DOHH2 (cell line): Measurements from ENCODE around the gene CATSPERE.
"Not testable (repeated sequence)": the region's sequence is repeated elsewhere in the genome, so short reads cannot be mapped to it uniquely, and the experiment has no call there.

Experiments used
- EZH2phosphoT487 ChIP-seq: fragments of 200-600 bp; sonication (generic); IDR thresholded peaks from 2 replicates; pipeline ENCODE4 v1.6.1; 2017; ENCODE audit warnings: borderline replicate concordance, mild to moderate bottlenecking, antibody characterized with exemption, low read length, moderate library complexity, mixed read lengths
- TF ChIP-seq, protein P1 (sequence below): fragments of 200-600 bp; sonication (generic); IDR thresholded peaks from one replicate; pipeline ENCODE4 v1.5.1; 2014; ENCODE audit warnings: antibody characterized with exemption, mild to moderate bottlenecking, low read depth, low read length; ENCODE audit not compliant: poor library complexity, severe bottlenecking

DNA sequence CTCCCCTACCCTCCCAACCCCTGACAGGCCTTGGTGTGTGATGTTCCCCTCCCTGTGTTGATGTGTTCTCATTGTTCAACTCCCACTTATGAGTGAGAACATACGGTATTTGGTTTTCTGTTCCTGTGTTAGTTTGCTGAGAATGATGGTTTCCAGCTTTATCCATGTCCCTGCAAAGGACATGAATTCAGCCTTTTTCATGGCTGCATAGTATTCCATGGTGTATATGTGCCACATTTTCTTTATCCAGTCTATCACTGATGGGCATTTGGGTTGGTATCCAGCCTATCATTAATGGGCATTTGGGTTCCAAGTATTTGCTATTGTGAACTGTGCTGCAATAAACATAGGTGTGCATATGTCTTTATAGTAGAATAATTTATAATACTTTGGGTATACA is 101.8 kb downstream of the CATSPERE start:
- TF ChIP-seq, protein P1, sequence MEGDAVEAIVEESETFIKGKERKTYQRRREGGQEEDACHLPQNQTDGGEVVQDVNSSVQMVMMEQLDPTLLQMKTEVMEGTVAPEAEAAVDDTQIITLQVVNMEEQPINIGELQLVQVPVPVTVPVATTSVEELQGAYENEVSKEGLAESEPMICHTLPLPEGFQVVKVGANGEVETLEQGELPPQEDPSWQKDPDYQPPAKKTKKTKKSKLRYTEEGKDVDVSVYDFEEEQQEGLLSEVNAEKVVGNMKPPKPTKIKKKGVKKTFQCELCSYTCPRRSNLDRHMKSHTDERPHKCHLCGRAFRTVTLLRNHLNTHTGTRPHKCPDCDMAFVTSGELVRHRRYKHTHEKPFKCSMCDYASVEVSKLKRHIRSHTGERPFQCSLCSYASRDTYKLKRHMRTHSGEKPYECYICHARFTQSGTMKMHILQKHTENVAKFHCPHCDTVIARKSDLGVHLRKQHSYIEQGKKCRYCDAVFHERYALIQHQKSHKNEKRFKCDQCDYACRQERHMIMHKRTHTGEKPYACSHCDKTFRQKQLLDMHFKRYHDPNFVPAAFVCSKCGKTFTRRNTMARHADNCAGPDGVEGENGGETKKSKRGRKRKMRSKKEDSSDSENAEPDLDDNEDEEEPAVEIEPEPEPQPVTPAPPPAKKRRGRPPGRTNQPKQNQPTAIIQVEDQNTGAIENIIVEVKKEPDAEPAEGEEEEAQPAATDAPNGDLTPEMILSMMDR = not testable (repeated sequence)
- not testable (repeated sequence) for TF ChIP-seq EZH2phosphoT487
